Smooth muscle cell (in vitro differentiated cells): ENCODE data around the gene MACROH2A2. TPM values are rescaled to one million over a fixed set of nuclear protein-coding genes. Genes with fewer than 3 reads are reported as not detected.

Experiments
- DNase-seq: peaks from one replicate; lab custom pipeline; 2025; ENCODE audit not compliant: unreplicated experiment; lab: John Stamatoyannopoulos, UW
- H2AFZ ChIP-seq: fragments of 200-600 bp; sonication (generic); 2 replicates; pipeline ENCODE4 v1.6.0; 2016; ENCODE audit warnings: antibody characterized with exemption, low read depth, mild to moderate bottlenecking
- H3F3A ChIP-seq: fragments of 200-600 bp; sonication (generic); 2 replicates; pipeline ENCODE4 v1.6.0; 2017; ENCODE audit warnings: antibody characterized with exemption, low read depth
- H3K27ac ChIP-seq: fragments of 200-600 bp; sonication (generic); 2 replicates; pipeline ENCODE4 v1.5.1; 2016; ENCODE audit warnings: low read depth, mild to moderate bottlenecking
- H3K27me3 ChIP-seq: fragments of 200-600 bp; sonication (generic); 2 replicates; pipeline ENCODE4 v1.6.1; 2016; ENCODE audit warnings: low read depth, mild to moderate bottlenecking
- H3K36me3 ChIP-seq: fragments of 200-600 bp; sonication (generic); 2 replicates; pipeline ENCODE4 v1.5.1; 2016; ENCODE audit warnings: low read depth
- H3K4me1 ChIP-seq: fragments of 200-600 bp; sonication (generic); 2 replicates; pipeline ENCODE4 v1.5.1; 2016; ENCODE audit warnings: low read depth
- H3K4me2 ChIP-seq: fragments of 200-600 bp; sonication (generic); 2 replicates; pipeline ENCODE4 v1.6.0; 2016; ENCODE audit warnings: mild to moderate bottlenecking
- H3K4me3 ChIP-seq: fragments of 200-600 bp; sonication (generic); 2 replicates; pipeline ENCODE4 v1.5.1; 2016; ENCODE audit warnings: mild to moderate bottlenecking
- H3K79me2 ChIP-seq: fragments of 200-600 bp; sonication (generic); 2 replicates; pipeline ENCODE4 v1.6.0; 2016; ENCODE audit warnings: low read depth, mild to moderate bottlenecking
- H3K9ac ChIP-seq: fragments of 200-600 bp; sonication (generic); 2 replicates; pipeline ENCODE4 v1.6.0; 2016; ENCODE audit warnings: low read depth
- H3K9me3 ChIP-seq: fragments of 200-600 bp; sonication (generic); replicated peaks from 2 replicates; pipeline ENCODE4 v1.5.1; 2016; ENCODE audit warnings: low read depth
- H4K20me1 ChIP-seq: fragments of 200-600 bp; sonication (generic); 2 replicates; pipeline ENCODE4 v1.6.0; 2016; ENCODE audit warnings: low read depth
- CTCF ChIP-seq: fragments of 200-600 bp; sonication (generic); IDR thresholded peaks from 2 replicates; pipeline ENCODE4 v1.5.1; 2017; ENCODE audit warnings: borderline replicate concordance, mild to moderate bottlenecking, antibody characterized with exemption; ENCODE audit not compliant: insufficient read depth, poor library complexity, severe bottlenecking
- WGBS: methylation state at CpG from one replicate; pipeline ENCODE4 v1.1.7; 2016; ENCODE audit warnings: low lambda C conversion rate; 5-methylcytosine and 5-hydroxymethylcytosine counted together
- polyA plus RNA-seq: library from polyadenylated mRNA; unstranded; fragments of >200 nt; fragmentation: Nextera tagmentation; extraction: Ambion mirVana; gene quantifications from 2 replicates; pipeline ENCODE4 v1.2.1, GENCODE V29; 2016
- total RNA-seq: library from RNA; depleted of rRNA; stranded (reverse); fragments of >200 nt; gene quantifications from 2 replicates; pipeline ENCODE4 v1.2.3, GENCODE V29; 2014

Gene MACROH2A2
- total and polyA plus RNA-seq, 2 experiments from 2014 or later, result 13.4 to 14.0 TPM

GRCh38 chr10:70160798-70161197 lies 108.2 kb downstream of the MACROH2A2 start:
- H3K27ac ChIP-seq, result no peak overlapping the region
- H3K27me3 ChIP-seq, result no peaks in the 10 kb centered on the region
- no peaks in the 10 kb centered on the region for H3K4me1 ChIP-seq
- peaks cover 84% of the 10 kb centered on the region for H3K79me2 ChIP-seq
- 81% methylated on average over 1 of the region's 1 CpG for WGBS
- peaks cover 22% of the 10 kb centered on the region for H3K36me3 ChIP-seq
- no peak overlapping the region for H3K4me2 ChIP-seq
- H3K9me3 ChIP-seq, result no peaks in the 10 kb centered on the region
- TF ChIP-seq CTCF, result no peak
- H3F3A ChIP-seq, result peaks cover 14% of the 10 kb centered on the region
- H4K20me1 ChIP-seq, result peaks cover 100% of the 10 kb centered on the region
- H3K9ac ChIP-seq, result no peak overlapping the region
- H3K4me3 ChIP-seq, result no peak overlapping the region
- DNase-seq, result no peak
- no peak overlapping the region for H2AFZ ChIP-seq

Other genes starting within 250 kb of the MACROH2A2 start
- 2.1 and 2.2 TPM in 2 replicates for gene AIFM2, start 80.0 kb downstream of the MACROH2A2 start, total RNA-seq
- gene AIFM2, start 80.0 kb downstream of the MACROH2A2 start, polyA plus RNA-seq, result 3.6 and 4.4 TPM in 2 replicates
- gene TYSND1, start 93.9 kb downstream of the MACROH2A2 start, total RNA-seq, result 2.4 and 4.9 TPM in 2 replicates
- gene TYSND1, start 93.9 kb downstream of the MACROH2A2 start, polyA plus RNA-seq, result 4.5 and 10.0 TPM in 2 replicates
- gene SAR1A, start 117.7 kb downstream of the MACROH2A2 start, total RNA-seq, result 178 and 180 TPM in 2 replicates
- gene SAR1A, start 117.7 kb downstream of the MACROH2A2 start, polyA plus RNA-seq, result 133 and 140 TPM in 2 replicates
- 55.6 and 58.4 TPM in 2 replicates for gene PPA1, start 180.6 kb downstream of the MACROH2A2 start, total RNA-seq
- 38.1 and 46.9 TPM in 2 replicates for gene PPA1, start 180.6 kb downstream of the MACROH2A2 start, polyA plus RNA-seq
- gene NPFFR1, start 231.2 kb downstream of the MACROH2A2 start, total RNA-seq, result under 0.01 TPM in 1 of 2 replicates, not detected in the other
- not detected in 2 replicates for gene NPFFR1, start 231.2 kb downstream of the MACROH2A2 start, polyA plus RNA-seq